ENCODE results near the gene STOX2.

STOX2 gene

DNA sequence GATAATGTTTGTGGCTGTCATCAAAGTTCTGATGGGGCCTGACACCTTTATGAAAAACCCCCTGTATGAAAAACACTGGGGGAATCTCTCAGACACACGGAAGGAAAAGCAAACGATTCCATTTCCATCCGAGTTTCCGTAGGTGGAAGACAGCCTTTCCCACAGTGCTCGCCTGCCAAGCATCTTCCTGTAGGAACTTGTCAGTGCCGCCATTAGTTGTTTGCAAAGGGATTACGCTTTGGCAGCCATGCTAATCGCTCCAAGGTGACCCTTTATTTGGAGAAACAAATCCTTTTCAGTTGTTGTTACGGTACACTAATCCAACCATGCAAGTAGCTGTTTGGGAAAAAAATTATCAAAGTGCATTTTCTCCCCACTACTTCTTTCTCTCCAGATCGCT is 44.4 kb upstream of the STOX2 start:
- H3K4me3 ChIP-seq (ENCODE audit: control insufficient read depth, low read depth, low read length): no peak overlapping the region
- TF ChIP-seq, protein P1, sequence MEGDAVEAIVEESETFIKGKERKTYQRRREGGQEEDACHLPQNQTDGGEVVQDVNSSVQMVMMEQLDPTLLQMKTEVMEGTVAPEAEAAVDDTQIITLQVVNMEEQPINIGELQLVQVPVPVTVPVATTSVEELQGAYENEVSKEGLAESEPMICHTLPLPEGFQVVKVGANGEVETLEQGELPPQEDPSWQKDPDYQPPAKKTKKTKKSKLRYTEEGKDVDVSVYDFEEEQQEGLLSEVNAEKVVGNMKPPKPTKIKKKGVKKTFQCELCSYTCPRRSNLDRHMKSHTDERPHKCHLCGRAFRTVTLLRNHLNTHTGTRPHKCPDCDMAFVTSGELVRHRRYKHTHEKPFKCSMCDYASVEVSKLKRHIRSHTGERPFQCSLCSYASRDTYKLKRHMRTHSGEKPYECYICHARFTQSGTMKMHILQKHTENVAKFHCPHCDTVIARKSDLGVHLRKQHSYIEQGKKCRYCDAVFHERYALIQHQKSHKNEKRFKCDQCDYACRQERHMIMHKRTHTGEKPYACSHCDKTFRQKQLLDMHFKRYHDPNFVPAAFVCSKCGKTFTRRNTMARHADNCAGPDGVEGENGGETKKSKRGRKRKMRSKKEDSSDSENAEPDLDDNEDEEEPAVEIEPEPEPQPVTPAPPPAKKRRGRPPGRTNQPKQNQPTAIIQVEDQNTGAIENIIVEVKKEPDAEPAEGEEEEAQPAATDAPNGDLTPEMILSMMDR (conservative IDR thresholded peaks at IDR 0.05; ENCODE audit: control insufficient read depth, insufficient read depth, low read depth, low read length): no peak
- DNase-seq (ENCODE audit: low read depth): no peak

DNA sequence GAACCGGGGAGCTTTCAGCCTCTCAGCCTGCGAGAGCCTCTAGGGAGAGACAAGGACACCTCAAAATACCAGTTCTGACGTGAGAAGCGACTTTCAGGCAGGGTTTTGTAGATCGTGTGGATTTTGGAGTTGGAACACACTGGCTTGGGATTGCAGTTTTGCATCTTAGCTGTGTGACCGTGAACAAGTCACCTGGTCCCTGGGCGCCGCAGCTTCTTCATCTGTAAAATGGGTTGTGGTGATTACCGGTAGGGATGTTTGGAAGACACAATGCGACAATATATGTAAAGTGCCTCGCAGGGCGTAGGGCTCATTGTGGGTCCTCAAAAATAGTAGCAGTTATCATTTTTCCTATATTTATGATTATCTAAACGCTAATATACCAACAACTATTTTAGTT is 43.7 kb upstream of the STOX2 start:
- TF ChIP-seq, protein P1 (conservative IDR thresholded peaks at IDR 0.05; ENCODE audit: control insufficient read depth, insufficient read depth, low read depth, low read length): no peak
- DNase-seq (ENCODE audit: low read depth): no peak
- no peak overlapping the region for H3K4me3 ChIP-seq (ENCODE audit: control insufficient read depth, low read depth, low read length)

DNA sequence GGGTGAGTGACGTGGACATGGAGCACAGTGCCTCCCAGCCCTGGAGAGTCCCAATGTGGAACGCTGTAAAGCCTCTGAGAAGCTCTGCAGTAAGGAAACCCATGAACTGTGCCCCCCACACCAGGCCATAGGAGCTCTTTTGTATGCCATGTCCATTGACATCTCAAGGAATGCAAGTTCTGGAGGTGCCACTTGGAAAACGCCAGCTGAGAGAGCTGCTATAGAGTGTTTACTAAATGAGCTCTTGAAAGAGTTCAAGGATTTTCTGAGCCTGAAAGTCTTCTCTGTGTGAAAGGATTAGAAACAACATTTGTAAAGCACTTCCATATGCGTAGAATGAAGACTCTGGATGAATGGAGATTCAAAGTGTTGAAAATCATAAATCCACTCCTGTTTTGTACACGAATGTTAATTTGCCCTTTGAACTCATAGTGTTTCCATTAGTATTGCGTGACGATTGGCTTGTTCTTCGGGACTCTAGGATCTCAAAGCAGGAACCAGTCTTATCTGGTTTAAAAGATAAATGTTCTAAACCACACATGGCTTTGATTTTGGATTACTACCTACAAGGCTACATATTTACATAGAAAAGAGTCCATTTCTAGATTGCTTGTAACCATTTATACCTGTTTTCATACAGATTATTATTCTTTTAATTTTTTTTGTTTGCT is 41.8 kb upstream of the STOX2 start:
- no peak for DNase-seq (ENCODE audit: low read depth)
- TF ChIP-seq, protein P1 (conservative IDR thresholded peaks at IDR 0.05; ENCODE audit: control insufficient read depth, insufficient read depth, low read depth, low read length): no peak
- no peak overlapping the region for H3K4me3 ChIP-seq (ENCODE audit: control insufficient read depth, low read depth, low read length)

DNA sequence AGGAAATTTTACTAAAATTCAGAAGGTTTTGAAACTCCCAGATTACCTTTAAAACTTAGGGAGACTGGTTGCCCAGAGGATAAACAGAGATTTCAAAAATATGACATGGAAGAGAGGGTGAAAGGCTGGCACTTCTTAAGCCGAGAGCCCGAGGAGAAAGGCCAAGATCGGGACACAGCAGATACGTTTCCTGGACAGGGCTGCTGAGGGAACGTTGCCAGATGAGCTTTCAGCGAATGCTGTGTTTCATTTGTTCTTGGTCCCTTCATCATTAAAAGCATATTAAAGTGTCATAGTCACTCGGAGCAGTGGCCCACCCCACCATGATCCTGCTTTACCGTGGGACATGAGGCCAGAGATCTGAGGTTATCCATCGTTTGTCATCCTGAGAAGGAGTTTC is 37.9 kb upstream of the STOX2 start:
- H3K4me3 ChIP-seq (ENCODE audit: control insufficient read depth, low read depth, low read length): no peak overlapping the region
- DNase-seq (ENCODE audit: low read depth): no peak
- TF ChIP-seq, protein P1 (conservative IDR thresholded peaks at IDR 0.05; ENCODE audit: control insufficient read depth, insufficient read depth, low read depth, low read length): no peak

DNA sequence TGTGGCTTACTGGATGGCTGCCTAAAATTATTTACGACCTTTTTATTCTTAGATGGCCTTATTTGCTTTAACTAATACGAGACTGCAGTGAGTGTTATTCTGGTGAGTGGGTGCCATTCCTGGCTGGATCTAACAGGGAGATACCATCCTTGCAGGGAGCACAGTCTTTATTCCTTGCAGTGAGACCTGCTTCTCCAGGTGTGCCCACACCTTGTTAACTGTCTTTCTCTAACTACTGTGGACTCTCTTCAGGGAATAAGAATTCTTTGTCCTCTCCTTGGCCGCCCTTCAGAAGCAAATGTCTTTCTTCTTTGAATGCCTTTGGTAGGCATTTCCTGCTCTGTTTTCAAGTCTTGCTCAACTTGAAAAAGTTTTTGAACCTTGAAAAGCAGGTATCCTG is 34.1 kb upstream of the STOX2 start:
- DNase-seq (ENCODE audit: low read depth): no peak
- TF ChIP-seq, protein P1 (conservative IDR thresholded peaks at IDR 0.05; ENCODE audit: control insufficient read depth, insufficient read depth, low read depth, low read length): no peak
- H3K4me3 ChIP-seq (ENCODE audit: control insufficient read depth, low read depth, low read length): no peak overlapping the region

DNA sequence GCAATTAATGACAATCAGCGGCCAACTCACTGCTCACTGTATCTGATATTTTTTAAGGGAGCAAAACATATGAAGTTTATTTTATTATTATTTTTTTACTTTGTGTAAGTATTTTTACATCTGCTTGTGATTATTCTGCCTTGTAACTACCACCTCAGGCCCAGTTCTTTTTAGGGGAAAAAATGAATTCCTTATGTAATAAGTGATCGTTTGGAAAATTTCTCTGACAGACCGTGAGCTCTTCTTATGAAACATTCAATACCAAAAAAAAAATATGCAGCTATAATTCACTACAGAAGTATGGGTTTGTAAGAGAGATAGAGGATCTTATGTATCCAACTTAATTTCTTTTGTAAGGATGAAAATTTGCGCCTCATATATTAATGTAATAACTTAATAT is 33.5 kb upstream of the STOX2 start:
- TF ChIP-seq, protein P1 (conservative IDR thresholded peaks at IDR 0.05; ENCODE audit: control insufficient read depth, insufficient read depth, low read depth, low read length): no peak
- no peak for DNase-seq (ENCODE audit: low read depth)

DNA sequence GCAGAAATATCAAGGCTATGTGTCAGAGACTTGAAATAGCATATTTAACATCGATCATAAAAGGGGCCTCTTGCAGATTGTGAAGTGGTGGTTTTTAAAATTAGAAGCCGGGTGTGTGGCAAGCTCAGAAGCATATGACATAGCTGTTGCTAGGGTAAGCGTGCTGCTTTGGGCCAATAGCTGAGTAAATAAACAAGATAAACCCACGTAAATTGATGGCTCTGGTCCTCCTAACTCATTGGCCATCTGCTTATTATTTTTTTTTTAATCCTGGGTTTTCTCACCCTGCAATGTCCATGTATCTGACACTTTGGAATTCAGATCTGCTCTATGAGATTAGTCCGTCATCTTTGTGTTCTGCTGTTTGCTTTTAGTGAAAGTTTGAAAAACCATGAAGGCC is 32.6 kb upstream of the STOX2 start:
- H3K4me3 ChIP-seq (ENCODE audit: control insufficient read depth, low read depth, low read length): no peak overlapping the region
- TF ChIP-seq, protein P1 (conservative IDR thresholded peaks at IDR 0.05; ENCODE audit: control insufficient read depth, insufficient read depth, low read depth, low read length): no peak
- DNase-seq (ENCODE audit: low read depth): no peak

More for the DNA sequence above, 33.5 kb upstream of the STOX2 start:
- no peak overlapping the region for H3K4me3 ChIP-seq (ENCODE audit: control insufficient read depth, low read depth, low read length)
